ENCODE data around the gene ST13.

- TF ChIP-seq EZH2 (IDR thresholded peaks at IDR 0.05; ENCODE audit: borderline replicate concordance, insufficient read depth, low read length, poor library complexity, severe bottlenecking) (no peak), POLR2AphosphoS5 (IDR thresholded peaks at IDR 0.05) (no peak), SMC3 (conservative IDR thresholded peaks at IDR 0.05; ENCODE audit: poor library complexity) (no peak), CTCF (IDR thresholded peaks at IDR 0.05; ENCODE audit: poor library complexity, severe bottlenecking) (no peak), RAD21 (conservative IDR thresholded peaks at IDR 0.05) (no peak)
These were observed 38.0 kb upstream of the ST13 start for GRCh38 chr22:40894417-40894816.

Data from neural cell (in vitro differentiated cells).